A549 treated with CORT108297 at 1 μM for 4 hours (cell line): ENCODE data around the gene CGRRF1. TPM values are rescaled to one million over a fixed set of nuclear protein-coding genes. Genes with fewer than 3 reads are reported as not detected.

Experiments used
- total RNA-seq: library from RNA; stranded (reverse); fragments of 200-300 nt; extraction: Qiagen RNA extraction; gene quantifications from 5 replicates; pipeline ENCODE4 v1.2.3, GENCODE V29; 2022

CGRRF1 gene, protein sequence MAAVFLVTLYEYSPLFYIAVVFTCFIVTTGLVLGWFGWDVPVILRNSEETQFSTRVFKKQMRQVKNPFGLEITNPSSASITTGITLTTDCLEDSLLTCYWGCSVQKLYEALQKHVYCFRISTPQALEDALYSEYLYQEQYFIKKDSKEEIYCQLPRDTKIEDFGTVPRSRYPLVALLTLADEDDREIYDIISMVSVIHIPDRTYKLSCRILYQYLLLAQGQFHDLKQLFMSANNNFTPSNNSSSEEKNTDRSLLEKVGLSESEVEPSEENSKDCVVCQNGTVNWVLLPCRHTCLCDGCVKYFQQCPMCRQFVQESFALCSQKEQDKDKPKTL
- 16.2 to 24.2 TPM (median 18.5 TPM) in 5 replicates for total RNA-seq

DNA sequence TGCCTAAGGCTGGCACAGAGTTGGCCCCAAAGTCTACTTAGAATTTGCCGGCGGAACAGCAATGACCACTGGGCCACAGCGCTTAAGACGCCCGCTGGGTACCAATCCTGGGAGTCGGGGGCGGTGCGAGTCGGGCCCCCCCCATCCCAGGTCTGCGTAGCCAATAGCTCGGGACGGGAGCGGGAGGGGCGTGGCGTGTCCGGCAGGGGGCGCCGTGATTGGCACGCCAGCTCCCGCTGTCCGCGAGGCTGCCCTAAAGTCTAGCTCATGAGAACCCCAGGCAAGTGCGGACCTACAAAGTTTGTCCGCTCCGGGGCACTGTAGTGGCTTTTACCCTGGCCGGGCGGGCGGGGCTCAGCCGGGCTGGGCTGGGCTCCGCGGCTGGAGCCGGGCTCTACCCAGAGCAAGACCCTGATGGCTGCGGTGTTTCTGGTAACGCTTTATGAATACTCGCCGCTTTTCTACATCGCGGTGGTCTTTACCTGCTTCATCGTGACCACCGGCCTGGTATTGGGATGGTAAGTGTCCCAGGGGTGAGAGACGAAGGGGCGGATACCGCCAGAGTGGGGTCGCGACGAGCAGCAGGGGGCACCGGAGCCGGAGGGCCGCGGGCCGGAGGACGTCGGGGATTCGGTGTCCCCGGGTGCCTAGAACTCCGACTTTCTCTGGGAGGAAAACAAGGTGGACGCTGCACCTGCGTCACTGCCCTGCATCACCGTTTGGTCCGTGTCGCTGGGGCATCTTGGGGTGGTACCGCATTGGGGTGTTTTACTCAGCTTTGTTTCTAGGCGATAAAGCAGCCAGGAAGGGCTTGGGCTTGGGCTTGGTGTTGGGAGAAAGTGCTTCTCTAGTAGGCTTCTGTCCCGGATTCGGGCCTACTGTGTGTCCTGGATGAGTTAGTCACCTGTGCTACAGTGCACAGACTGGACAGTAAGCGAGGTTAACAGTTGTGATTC lies at the start of gene CGRRF1:
Gene CGRRF1 (plus strand): TSS at position 361 of the 956 bp plus-strand sequence. CDS start 54 bp downstream, at position 415.

DNA sequence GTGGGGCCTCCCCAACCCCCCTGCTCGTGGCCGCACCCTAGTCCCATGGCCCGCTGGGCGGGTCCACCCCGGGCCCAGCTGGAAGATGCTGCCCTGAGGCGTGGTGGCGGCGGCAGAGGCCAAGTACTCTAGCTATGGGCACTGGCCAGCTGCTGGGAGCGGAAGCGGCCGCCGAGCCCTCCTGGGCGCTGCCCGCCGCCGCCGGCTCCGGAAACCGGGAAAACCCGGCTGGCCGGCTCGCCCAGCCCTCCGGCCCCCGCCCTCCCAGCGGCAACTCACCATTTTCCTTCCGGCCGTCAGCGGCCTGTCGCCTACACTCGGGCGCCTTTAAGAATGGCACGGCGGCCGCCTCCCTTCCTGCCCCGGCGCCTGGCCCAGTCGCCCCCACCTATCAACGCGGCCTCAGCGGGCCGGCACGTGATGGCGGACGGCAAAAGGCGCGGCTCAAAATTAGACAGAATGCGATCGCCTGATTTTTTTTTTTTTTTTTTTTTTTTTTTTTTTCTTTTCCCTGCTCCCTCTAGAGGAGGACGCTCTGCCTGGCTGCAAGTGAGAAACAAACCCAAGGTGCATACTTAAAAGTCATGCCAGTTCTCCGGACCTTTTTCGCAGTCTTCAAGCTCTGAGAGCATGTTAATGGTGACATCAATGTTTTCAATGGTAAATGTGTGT lies 20.9 kb upstream of the CGRRF1 start, which contains the start of gene GMFB:
Gene GMFB (minus strand): TSS at position 335 of the 672 bp plus-strand sequence. CDS start 53 bp downstream, at position 282.

DNA sequence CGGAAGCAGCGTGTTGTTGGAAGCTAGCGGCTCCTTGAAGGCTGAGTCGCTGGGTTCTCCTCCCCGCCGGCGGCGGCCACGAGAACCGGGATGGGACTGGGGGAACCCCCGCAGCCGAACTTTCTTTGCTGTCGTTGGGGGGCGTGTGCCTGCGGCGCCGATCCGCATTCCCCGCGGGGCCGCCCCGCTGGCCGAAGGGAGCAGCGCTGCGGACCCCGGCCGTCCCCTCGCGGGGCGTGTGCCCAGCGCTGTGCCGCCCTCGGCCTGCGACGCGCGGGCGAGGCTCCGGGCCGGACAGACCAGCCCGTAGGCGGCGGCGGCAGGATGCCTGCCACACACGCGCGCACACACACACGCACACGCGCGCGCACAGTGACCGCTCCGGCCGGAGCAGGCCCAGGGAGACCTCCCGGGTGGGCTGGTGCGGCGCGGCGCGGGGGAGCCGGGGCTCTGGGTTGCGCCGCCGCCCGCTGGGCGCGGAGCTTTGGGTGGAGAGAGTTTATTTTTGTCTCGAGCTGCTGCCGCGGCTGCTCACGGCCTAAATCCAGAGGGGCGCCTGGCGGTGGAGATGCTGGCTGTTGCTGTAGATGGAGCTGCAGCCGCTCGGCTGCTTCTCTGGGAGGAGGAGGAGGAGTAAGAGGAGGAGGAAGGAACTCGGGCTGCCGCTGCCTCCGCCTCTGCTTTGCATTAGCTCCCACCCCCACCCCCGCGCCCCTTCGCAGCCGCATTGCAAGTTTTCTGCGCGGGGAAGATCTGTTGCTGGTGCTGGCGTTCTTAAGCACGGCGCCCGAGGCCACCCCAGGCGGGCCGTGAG lies 56.9 kb downstream of the CGRRF1 start, which contains the start of gene SAMD4A:
Gene SAMD4A (plus strand): TSS at position 719 of the 814 bp plus-strand sequence. CDS start 789 bp downstream, outside the sequence.

Other genes with a start within 250 kb of the CGRRF1 start
- gene CDKN3, start 112.9 kb upstream of the CGRRF1 start, total RNA-seq = 71.4 to 85.3 TPM (median 81.6 TPM) in 5 replicates
- gene CNIH1, start 68.5 kb upstream of the CGRRF1 start, total RNA-seq = 247 to 348 TPM (median 249 TPM) in 5 replicates
- gene GMFB, start 20.9 kb upstream of the CGRRF1 start, total RNA-seq = 32.4 to 79.3 TPM (median 40.8 TPM) in 5 replicates
- 6.0 to 8.3 TPM (median 6.7 TPM) in 5 replicates for gene SAMD4A, start 57.2 kb downstream of the CGRRF1 start, total RNA-seq